Measurements from ENCODE around the gene STX1B.
A peak's percentile ranks its signal among the peaks of the same experiment; 100 is the strongest.
"Not testable (repeated sequence)": the region's sequence is repeated elsewhere in the genome, so short reads cannot be mapped to it uniquely, and the experiment has no call there.

STX1B gene

GRCh38 chr16:31011815-31012214 is 1.4 kb upstream of the STX1B start:
- not testable (repeated sequence) for DNase-seq

- no peak for DNase-seq
Measured at GRCh38 chr16:31009894-31010584, 399 bp downstream of the STX1B start.

- DNase-seq, result no peak
Measured at GRCh38 chr16:31009120-31009519, 1.3 kb downstream of the STX1B start.

- DNase-seq, result no peak
Measured at GRCh38 chr16:31008551-31008950, 1.9 kb downstream of the STX1B start.

- no peak for DNase-seq
Measured at GRCh38 chr16:31008149-31008548, 2.3 kb downstream of the STX1B start.

GRCh38 chr16:31007684-31008083 is 2.8 kb downstream of the STX1B start:
- no peak for DNase-seq

- no peak for DNase-seq
Measured at GRCh38 chr16:31006589-31006988, 3.8 kb downstream of the STX1B start.

- DNase-seq, result no peak
Measured at GRCh38 chr16:31006086-31006385, 4.4 kb downstream of the STX1B start.

- DNase-seq, result no peak
Measured at GRCh38 chr16:31005350-31006085, 4.9 kb downstream of the STX1B start.

- DNase-seq, result no peak
Measured at GRCh38 chr16:31004658-31005057, 5.8 kb downstream of the STX1B start.

GRCh38 chr16:31003744-31004143 is 6.7 kb downstream of the STX1B start:
- DNase-seq, result no peak

GRCh38 chr16:31002862-31003341 is 7.5 kb downstream of the STX1B start:
- no peak for DNase-seq

- no peak for DNase-seq
Measured at GRCh38 chr16:31002250-31002700, 8.2 kb downstream of the STX1B start.

GRCh38 chr16:31001507-31002249 is 8.8 kb downstream of the STX1B start:
- no peak for DNase-seq

- no peak for DNase-seq
Measured at GRCh38 chr16:31000671-31001382, 9.6 kb downstream of the STX1B start.

GRCh38 chr16:30998852-30999761 is 11.3 kb downstream of the STX1B start:
- DNase-seq, result no peak

- no peak for DNase-seq
Measured at GRCh38 chr16:30997725-30998711, 12.4 kb downstream of the STX1B start.

GRCh38 chr16:30996985-30997724 is 13.3 kb downstream of the STX1B start:
- DNase-seq, result peak; percentile 54

GRCh38 chr16:30996324-30996984 is 14.0 kb downstream of the STX1B start:
- no peak for DNase-seq
